Stimulated activated CD8-positive, alpha-beta memory T cell treated with anti-CD3 and anti-CD28 coated beads, Interleukin-7, amount 100 ng/mL, for 4 hours (primary cell): Measurements from ENCODE around the gene CNN3.

Experiments
- DNase-seq, 2 donors: peaks; one replicate each; pipeline ENCODE4 v3.0.0-alpha.2; 2020; ENCODE audit warnings: low read depth in 2 of 2

The CNN3 gene

GRCh38 chr1:94926915-94927404, at the start of gene CNN3:
CNN3 (minus strand) TSS chr1:94927110; CDS start chr1:94926894, 216 bp downstream.
- DNase-seq, result peak; percentile 43 to 76

- no peak for DNase-seq
Observed at GRCh38 chr1:94974824-94975223, 47.9 kb upstream of the CNN3 start.

GRCh38 chr1:94974241-94974640, 47.3 kb upstream of the CNN3 start:
- no peak for DNase-seq

- no peak for DNase-seq
Observed at GRCh38 chr1:94973309-94973922, 46.5 kb upstream of the CNN3 start.

- no peak for DNase-seq
Observed at GRCh38 chr1:94971491-94971924, 44.6 kb upstream of the CNN3 start.

GRCh38 chr1:94970783-94971182, 43.9 kb upstream of the CNN3 start:
- no peak for DNase-seq

- no peak for DNase-seq
Observed at GRCh38 chr1:94969137-94969536, 42.2 kb upstream of the CNN3 start.

- no peak for DNase-seq
Observed at GRCh38 chr1:94966033-94966432, 39.1 kb upstream of the CNN3 start.

GRCh38 chr1:94963864-94964263, 37.0 kb upstream of the CNN3 start:
- no peak for DNase-seq

- no peak for DNase-seq
Observed at GRCh38 chr1:94962409-94963265, 35.7 kb upstream of the CNN3 start.

GRCh38 chr1:94961988-94962387, 35.1 kb upstream of the CNN3 start:
- no peak for DNase-seq

- no peak for DNase-seq
Observed at GRCh38 chr1:94961582-94961981, 34.7 kb upstream of the CNN3 start.

- no peak for DNase-seq
Observed at GRCh38 chr1:94958081-94958480, 31.2 kb upstream of the CNN3 start.

- no peak for DNase-seq
Observed at GRCh38 chr1:94955767-94956632, 29.1 kb upstream of the CNN3 start.

- no peak for DNase-seq
Observed at GRCh38 chr1:94954263-94955220, 27.6 kb upstream of the CNN3 start.

GRCh38 chr1:94953746-94954145, 26.8 kb upstream of the CNN3 start:
- DNase-seq, result no peak

- DNase-seq, result no peak
Observed at GRCh38 chr1:94953107-94953506, 26.2 kb upstream of the CNN3 start.

GRCh38 chr1:94952539-94952938, 25.6 kb upstream of the CNN3 start:
- no peak for DNase-seq

GRCh38 chr1:94951509-94952208, 24.7 kb upstream of the CNN3 start:
- no peak for DNase-seq

GRCh38 chr1:94951046-94951445, 24.1 kb upstream of the CNN3 start:
- DNase-seq, result no peak
